ENCODE data around the gene GTSE1.

The GTSE1 gene

DNA sequence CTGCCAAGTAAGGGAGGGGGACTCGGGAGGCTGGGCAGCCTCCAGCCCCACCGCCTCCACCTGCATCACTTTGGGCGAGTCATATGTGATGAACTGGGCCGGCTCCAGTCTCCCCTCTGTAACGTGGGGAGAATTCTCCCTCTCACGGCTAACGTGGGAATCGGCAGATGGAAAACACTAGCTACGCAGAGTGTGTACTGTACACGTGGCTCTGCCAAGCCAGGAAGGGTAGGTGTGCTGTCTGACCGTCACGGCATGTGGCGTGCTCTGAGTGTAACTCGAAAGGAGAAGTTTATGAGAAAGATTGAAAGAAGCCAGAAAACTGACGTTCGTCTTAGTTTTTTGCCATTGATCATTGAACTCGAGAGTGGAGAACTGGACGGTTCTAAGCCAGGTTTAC lies 52.6 kb downstream of the GTSE1 start:
- H3K4me2 ChIP-seq (ENCODE audit: low read depth, low read length, poor library complexity, severe bottlenecking) = no peak overlapping the region
- H3K9me3 ChIP-seq (ENCODE audit: insufficient read depth, low read length) = no peaks in the 10 kb centered on the region
- no peaks in the 10 kb centered on the region for H3K79me2 ChIP-seq (ENCODE audit: insufficient read depth, low read length)
- no peak overlapping the region for H3K9ac ChIP-seq (ENCODE audit: low read length)
- no peak overlapping the region for H2AFZ ChIP-seq (ENCODE audit: low read depth, low read length, severe bottlenecking)
- H3K9me2 ChIP-seq (replicated peaks; ENCODE audit: insufficient read depth, low read length) = no peaks in the 10 kb centered on the region
- H3K27ac ChIP-seq (ENCODE audit: low read depth, low read length) = no peak overlapping the region
- H3K36me3 ChIP-seq (ENCODE audit: low read length) = no peaks in the 10 kb centered on the region; the same call in 1 of the 2 replicates
- no peaks in the 10 kb centered on the region for H3K27me3 ChIP-seq (ENCODE audit: low read length)
- no peak overlapping the region for H3K4me3 ChIP-seq (ENCODE audit: insufficient read depth, low read length, poor library complexity, severe bottlenecking)
- H4K20me1 ChIP-seq (ENCODE audit: low read depth, low read length) = no peaks in the 10 kb centered on the region
- TF ChIP-seq, protein P1, sequence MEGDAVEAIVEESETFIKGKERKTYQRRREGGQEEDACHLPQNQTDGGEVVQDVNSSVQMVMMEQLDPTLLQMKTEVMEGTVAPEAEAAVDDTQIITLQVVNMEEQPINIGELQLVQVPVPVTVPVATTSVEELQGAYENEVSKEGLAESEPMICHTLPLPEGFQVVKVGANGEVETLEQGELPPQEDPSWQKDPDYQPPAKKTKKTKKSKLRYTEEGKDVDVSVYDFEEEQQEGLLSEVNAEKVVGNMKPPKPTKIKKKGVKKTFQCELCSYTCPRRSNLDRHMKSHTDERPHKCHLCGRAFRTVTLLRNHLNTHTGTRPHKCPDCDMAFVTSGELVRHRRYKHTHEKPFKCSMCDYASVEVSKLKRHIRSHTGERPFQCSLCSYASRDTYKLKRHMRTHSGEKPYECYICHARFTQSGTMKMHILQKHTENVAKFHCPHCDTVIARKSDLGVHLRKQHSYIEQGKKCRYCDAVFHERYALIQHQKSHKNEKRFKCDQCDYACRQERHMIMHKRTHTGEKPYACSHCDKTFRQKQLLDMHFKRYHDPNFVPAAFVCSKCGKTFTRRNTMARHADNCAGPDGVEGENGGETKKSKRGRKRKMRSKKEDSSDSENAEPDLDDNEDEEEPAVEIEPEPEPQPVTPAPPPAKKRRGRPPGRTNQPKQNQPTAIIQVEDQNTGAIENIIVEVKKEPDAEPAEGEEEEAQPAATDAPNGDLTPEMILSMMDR (IDR thresholded peaks at IDR 0.05; ENCODE audit: insufficient read depth, low read length, poor library complexity, severe bottlenecking) = no peak
- no peak for TF ChIP-seq EZH2phosphoT487 (conservative IDR thresholded peaks at IDR 0.05; ENCODE audit: low read length)
- no peaks in the 10 kb centered on the region for H3F3A ChIP-seq (ENCODE audit: insufficient read depth)

DNA sequence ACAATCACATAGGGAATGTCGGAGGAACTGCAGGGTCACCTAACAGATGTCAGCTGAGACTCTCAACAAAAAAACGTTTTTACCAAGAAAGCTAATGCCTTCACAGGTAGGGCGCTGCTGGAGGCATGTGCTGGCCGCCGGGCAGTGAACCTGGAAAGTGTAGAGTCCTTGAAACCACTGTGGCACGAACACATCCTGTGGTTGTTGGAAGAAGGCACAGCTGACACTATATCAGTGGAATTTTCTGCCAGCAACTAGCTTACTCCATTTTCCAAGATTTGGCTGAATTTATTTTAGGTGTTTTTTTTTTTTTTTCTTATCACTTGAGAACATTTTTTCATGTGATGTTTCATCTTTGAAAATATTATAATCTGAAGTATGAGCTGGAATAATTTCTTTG lies 53.0 kb downstream of the GTSE1 start:
- H3K79me2 ChIP-seq (ENCODE audit: insufficient read depth, low read length) = no peaks in the 10 kb centered on the region
- H2AFZ ChIP-seq (ENCODE audit: low read depth, low read length, severe bottlenecking) = no peak overlapping the region
- no peak overlapping the region for H3K9ac ChIP-seq (ENCODE audit: low read length)
- no peaks in the 10 kb centered on the region for H3K9me3 ChIP-seq (ENCODE audit: insufficient read depth, low read length)
- TF ChIP-seq EZH2phosphoT487 (conservative IDR thresholded peaks at IDR 0.05; ENCODE audit: low read length) = no peak
- TF ChIP-seq, protein P1 (IDR thresholded peaks at IDR 0.05; ENCODE audit: insufficient read depth, low read length, poor library complexity, severe bottlenecking) = no peak
- H3K4me3 ChIP-seq (ENCODE audit: insufficient read depth, low read length, poor library complexity, severe bottlenecking) = no peak overlapping the region
- no peaks in the 10 kb centered on the region for H3F3A ChIP-seq (ENCODE audit: insufficient read depth)
- H3K4me2 ChIP-seq (ENCODE audit: low read depth, low read length, poor library complexity, severe bottlenecking) = no peak overlapping the region
- no peak overlapping the region for H3K27ac ChIP-seq (ENCODE audit: low read depth, low read length)
- no peaks in the 10 kb centered on the region for H4K20me1 ChIP-seq (ENCODE audit: low read depth, low read length)
- no peaks in the 10 kb centered on the region; the same call in 1 of the 2 replicates for H3K36me3 ChIP-seq (ENCODE audit: low read length)
- H3K27me3 ChIP-seq (ENCODE audit: low read length) = no peaks in the 10 kb centered on the region
- no peaks in the 10 kb centered on the region for H3K9me2 ChIP-seq (replicated peaks; ENCODE audit: insufficient read depth, low read length)

DNA sequence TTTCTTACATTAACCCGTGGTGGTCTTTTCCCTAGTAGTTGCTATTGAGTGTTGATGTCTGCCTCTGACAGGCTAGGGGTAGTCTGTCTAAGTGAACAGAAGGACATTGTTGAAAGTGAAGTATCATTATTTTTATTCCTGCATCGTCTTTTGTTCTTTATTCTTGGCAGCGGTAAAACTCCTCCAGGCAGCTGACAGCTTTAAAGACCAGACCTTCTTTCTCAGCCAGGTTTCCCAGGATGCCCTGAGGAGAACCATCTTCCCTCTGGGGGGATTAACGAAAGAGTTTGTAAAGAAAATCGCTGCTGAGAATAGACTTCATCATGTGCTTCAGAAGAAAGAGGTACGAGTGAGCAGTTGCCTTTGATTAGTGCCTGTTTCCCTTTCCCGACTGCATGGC lies 53.5 kb downstream of the GTSE1 start:
- H3K27me3 ChIP-seq (ENCODE audit: low read length) = no peaks in the 10 kb centered on the region
- no peaks in the 10 kb centered on the region for H3K9me3 ChIP-seq (ENCODE audit: insufficient read depth, low read length)
- no peaks in the 10 kb centered on the region; the same call in 1 of the 2 replicates for H3K36me3 ChIP-seq (ENCODE audit: low read length)
- no peaks in the 10 kb centered on the region for H3K79me2 ChIP-seq (ENCODE audit: insufficient read depth, low read length)
- no peaks in the 10 kb centered on the region for H3K9me2 ChIP-seq (replicated peaks; ENCODE audit: insufficient read depth, low read length)
- no peaks in the 10 kb centered on the region for H3F3A ChIP-seq (ENCODE audit: insufficient read depth)
- H3K27ac ChIP-seq (ENCODE audit: low read depth, low read length) = no peak overlapping the region
- H3K4me2 ChIP-seq (ENCODE audit: low read depth, low read length, poor library complexity, severe bottlenecking) = no peak overlapping the region
- H2AFZ ChIP-seq (ENCODE audit: low read depth, low read length, severe bottlenecking) = no peak overlapping the region
- H3K9ac ChIP-seq (ENCODE audit: low read length) = no peak overlapping the region
- H4K20me1 ChIP-seq (ENCODE audit: low read depth, low read length) = no peaks in the 10 kb centered on the region
- H3K4me3 ChIP-seq (ENCODE audit: insufficient read depth, low read length, poor library complexity, severe bottlenecking) = no peak overlapping the region
- no peak for TF ChIP-seq EZH2phosphoT487 (conservative IDR thresholded peaks at IDR 0.05; ENCODE audit: low read length)
- TF ChIP-seq, protein P1 (IDR thresholded peaks at IDR 0.05; ENCODE audit: insufficient read depth, low read length, poor library complexity, severe bottlenecking) = no peak

Data from SU-DHL-6 (cell line).